Ishikawa (cell line): ENCODE measurements around the gene DDAH1.

ENCODE experiments used
- CEBPB ChIP-seq: IDR thresholded peaks from 2 replicates; pipeline ENCODE4 v1.6.1; 2012
- CREB1 ChIP-seq: IDR thresholded peaks from 2 replicates; pipeline ENCODE4 v1.6.1; 2012; ENCODE audit warnings: low read depth
- EGR1 ChIP-seq: IDR thresholded peaks from 2 replicates; pipeline ENCODE4 v1.6.1; 2012
- EP300 ChIP-seq: IDR thresholded peaks from 2 replicates; pipeline ENCODE4 v1.6.1; 2012; ENCODE audit warnings: borderline replicate concordance
- FOXM1 ChIP-seq: IDR thresholded peaks from 2 replicates; pipeline ENCODE4 v1.6.1; 2012; ENCODE audit warnings: low read depth, borderline replicate concordance
- MAX ChIP-seq: IDR thresholded peaks from 2 replicates; pipeline ENCODE4 v1.6.1; 2012
- NFIC ChIP-seq: IDR thresholded peaks from 2 replicates; pipeline ENCODE4 v1.6.1; 2012
- RAD21 ChIP-seq: IDR thresholded peaks from 2 replicates; pipeline ENCODE4 v1.6.1; 2012; ENCODE audit warnings: low read depth
- REST ChIP-seq: IDR thresholded peaks from 2 replicates; pipeline ENCODE4 v1.6.1; 2012; ENCODE audit warnings: low read depth, mild to moderate bottlenecking
- TAF1 ChIP-seq: IDR thresholded peaks from 2 replicates; pipeline ENCODE4 v1.6.1; 2012; ENCODE audit warnings: low read depth, mild to moderate bottlenecking
- TCF12 ChIP-seq: IDR thresholded peaks from 2 replicates; pipeline ENCODE4 v1.6.1; 2012; ENCODE audit warnings: low read depth
- TEAD4 ChIP-seq: IDR thresholded peaks from 2 replicates; pipeline ENCODE4 v1.6.1; 2012
- USF1 ChIP-seq: IDR thresholded peaks from 2 replicates; pipeline ENCODE4 v1.6.1; 2012
- YY1 ChIP-seq: IDR thresholded peaks from 2 replicates; pipeline ENCODE4 v1.6.1; 2012; ENCODE audit warnings: low read depth
- ZBTB7A ChIP-seq: IDR thresholded peaks from 2 replicates; pipeline ENCODE4 v1.6.1; 2012; ENCODE audit warnings: low read depth

The DDAH1 gene

DNA sequence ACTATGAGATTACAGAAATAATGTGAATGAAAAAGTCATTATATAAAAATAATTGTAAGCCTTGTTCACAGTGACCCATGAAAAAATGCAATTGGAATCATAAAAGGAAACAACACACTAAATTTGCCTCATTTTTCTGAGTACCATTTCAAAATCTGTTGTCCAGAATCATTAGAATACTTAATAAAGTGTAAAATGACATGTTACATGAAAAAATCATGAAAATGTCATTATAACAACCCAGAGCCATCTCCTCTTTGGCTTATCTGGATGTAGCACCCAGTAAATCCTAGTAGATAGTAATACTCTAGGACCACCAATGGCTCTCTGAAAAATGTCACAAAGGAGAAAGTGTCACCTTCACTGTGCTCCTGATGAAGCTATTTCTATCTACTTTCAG lies 76.5 kb downstream of the DDAH1 start:
- TF ChIP-seq EP300: no peak
- no peak for TF ChIP-seq CEBPB
- no peak for TF ChIP-seq EGR1

DNA sequence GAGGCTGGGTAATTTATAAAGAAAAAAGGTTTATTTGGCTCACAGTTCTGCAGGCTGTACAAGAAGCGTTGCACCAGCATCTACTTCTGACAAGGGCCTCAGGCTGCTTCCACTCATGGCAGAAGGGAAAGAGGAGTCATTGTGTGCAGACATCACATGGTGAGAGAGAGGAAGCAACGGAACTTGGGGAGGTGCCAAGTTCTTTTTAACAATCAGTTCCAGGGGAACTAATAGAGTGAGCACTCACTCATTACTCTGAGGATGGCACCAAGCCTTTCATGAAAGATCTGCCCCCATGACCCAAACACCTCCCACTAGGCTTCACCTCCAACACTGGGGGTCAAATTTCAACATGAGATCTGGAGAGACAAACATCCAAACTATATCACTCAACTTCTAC lies 77.2 kb downstream of the DDAH1 start:
- TF ChIP-seq NFIC: no peak

DNA sequence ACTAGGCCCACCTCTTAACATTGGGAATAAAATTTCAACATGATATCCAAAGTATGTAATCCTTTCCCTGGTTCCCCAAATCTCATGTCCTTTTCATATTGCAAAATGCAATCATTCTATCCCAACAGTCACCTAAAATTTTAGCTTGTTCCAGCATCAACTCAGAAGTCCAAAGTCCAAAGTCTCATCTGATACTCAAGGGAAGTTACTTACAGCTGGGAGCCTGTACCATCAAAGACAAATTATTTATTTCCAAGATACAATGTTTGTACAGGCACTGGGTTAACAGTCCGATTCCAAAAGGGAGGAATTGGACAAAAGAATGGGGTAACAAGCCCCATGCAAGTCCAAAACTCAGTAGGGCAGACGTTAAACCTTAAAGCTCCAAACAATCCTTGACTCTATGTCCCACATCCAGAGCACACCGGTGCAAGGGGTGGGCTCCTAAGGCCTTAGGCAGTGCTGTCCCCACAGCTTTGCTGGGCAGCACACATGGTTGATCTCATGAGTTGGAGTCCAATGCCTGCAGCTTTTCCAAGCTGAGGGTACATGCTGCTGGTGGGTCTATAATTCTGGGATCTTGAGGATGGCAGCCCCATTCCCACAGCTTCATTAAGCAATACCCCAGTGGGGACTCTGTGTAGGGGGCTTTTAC lies 78.8 kb downstream of the DDAH1 start:
- TF ChIP-seq EGR1 (no peak), TEAD4 (no peak), EP300 (no peak), REST (no peak), USF1 (no peak), MAX (no peak), TCF12 (no peak), CEBPB (no peak), ZBTB7A (no peak), TAF1 (no peak), RAD21 (no peak), YY1 (no peak)

- TF ChIP-seq EGR1: no peak
- no peak for TF ChIP-seq REST
- TF ChIP-seq CEBPB: no peak
- no peak for TF ChIP-seq CREB1
- TF ChIP-seq MAX: no peak
- no peak for TF ChIP-seq FOXM1
- TF ChIP-seq NFIC: no peak
- no peak for TF ChIP-seq TCF12
Measured at GRCh38 chr1:85379203-85380136, 85.5 kb downstream of the DDAH1 start.

DNA sequence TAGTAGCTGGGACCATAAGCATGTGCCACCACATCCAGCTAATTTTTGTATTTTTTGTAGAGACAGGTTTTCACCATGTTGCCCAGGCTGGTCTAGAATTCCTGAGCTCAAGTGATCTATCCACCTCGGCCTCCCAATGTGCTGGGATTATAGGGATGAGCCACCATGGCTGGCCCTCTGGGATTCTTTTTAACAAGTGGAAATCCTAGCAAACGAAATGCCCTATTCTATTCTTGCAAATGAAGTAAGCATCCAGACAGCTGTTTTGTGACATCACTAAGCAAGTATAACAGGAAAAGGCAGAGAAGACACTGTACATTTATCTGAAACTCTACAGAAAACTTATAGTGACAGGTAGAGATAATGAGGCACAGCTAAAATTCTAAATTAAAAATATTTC lies 86.4 kb downstream of the DDAH1 start:
- TF ChIP-seq YY1: no peak
- no peak for TF ChIP-seq REST
- TF ChIP-seq TEAD4: no peak
- no peak for TF ChIP-seq ZBTB7A
- no peak for TF ChIP-seq RAD21
- TF ChIP-seq TCF12: no peak
- no peak for TF ChIP-seq EGR1
- TF ChIP-seq NFIC: no peak
- no peak for TF ChIP-seq FOXM1
- no peak for TF ChIP-seq MAX
- TF ChIP-seq USF1: no peak
- TF ChIP-seq CREB1: no peak
- TF ChIP-seq EP300: no peak
- no peak for TF ChIP-seq CEBPB
- TF ChIP-seq TAF1: no peak
